Panc1 (cell line): ENCODE measurements around the gene GBA2. TPM values are rescaled to one million over a fixed set of nuclear protein-coding genes. Genes with fewer than 3 reads are reported as not detected.

Experiments used
- ATAC-seq: fragments of 200-7000 bp; cut with Tn5 transposase; 2 replicates; pipeline ENCODE4 v1.9.1; 2020; ENCODE audit warnings: mild to moderate bottlenecking, moderate library complexity
- BruUV-seq: library from RNA; stranded (reverse); fragments of 400-500 nt; replicated peaks from 2 replicates; lab custom pipeline; 2021; lab: Mats Ljungman, UMichigan
- CTCF ChIA-PET: fragments of 300-600 bp; sonication (Branson Sonifier 250); formaldehyde crosslinking; loops from one replicate; lab custom pipeline; 2022; ENCODE audit warnings: antibody characterized with exemption; lab: Charles Lee
- POLR2A ChIA-PET: fragments of 300-600 bp; sonication (Branson Sonifier 250); formaldehyde crosslinking; loops from one replicate; lab custom pipeline; 2022; ENCODE audit warnings: antibody characterized with exemption; lab: Charles Lee
- DNase-seq: peaks from one replicate; pipeline ENCODE4 v3.0.0-alpha.2; 2010; ENCODE audit warnings: low read depth, low spot score
- H3K27ac ChIP-seq: 2 replicates; pipeline ENCODE4 v1.5.1; 2011; ENCODE audit warnings: mild to moderate bottlenecking, low read length, inconsistent platforms
- H3K27me3 ChIP-seq: fragments of 200-500 bp; sonication (Bioruptor generic); 2 replicates; pipeline ENCODE4 v1.6.0; 2014; ENCODE audit warnings: low read length, inconsistent platforms; ENCODE audit not compliant: control insufficient read depth, insufficient read depth
- H3K36me3 ChIP-seq: fragments of 200-500 bp; sonication (Bioruptor generic); 2 replicates; pipeline ENCODE4 v1.5.1; 2014; ENCODE audit warnings: inconsistent platforms, mild to moderate bottlenecking, low read length, moderate library complexity; ENCODE audit not compliant: control insufficient read depth, insufficient read depth
- H3K4me1 ChIP-seq: 2 replicates; pipeline ENCODE4 v1.5.1; 2011; ENCODE audit warnings: inconsistent platforms, mild to moderate bottlenecking, low read length, moderate library complexity; ENCODE audit not compliant: control insufficient read depth, insufficient read depth
- H3K4me3 ChIP-seq, 2 experiments: 2 replicates each; pipeline ENCODE4 v1.5.1; 2011 to 2012; ENCODE audit warnings: low read depth in 2 of 2, low read length in 2 of 2, mild to moderate bottlenecking in 2 of 2, inconsistent platforms in 1 of 2, moderate library complexity in 1 of 2
- H3K9me3 ChIP-seq: fragments of 200-500 bp; sonication (Bioruptor generic); 2 replicates; pipeline ENCODE4 v1.5.1; 2014; ENCODE audit warnings: low read depth, mild to moderate bottlenecking, inconsistent platforms, low read length, moderate library complexity; ENCODE audit not compliant: control insufficient read depth, insufficient read depth
- POLR2AphosphoS5 ChIP-seq: IDR thresholded peaks from 2 replicates; pipeline ENCODE4 v1.6.1; 2012; ENCODE audit warnings: mild to moderate bottlenecking, low read depth, low read length, moderate library complexity
- SIN3A ChIP-seq: IDR thresholded peaks from 2 replicates; pipeline ENCODE4 v1.6.1; 2012; ENCODE audit warnings: low read depth, mild to moderate bottlenecking, low read length, moderate library complexity, borderline replicate concordance; ENCODE audit not compliant: insufficient read depth
- TCF7L2 ChIP-seq: IDR thresholded peaks from 2 replicates; pipeline ENCODE4 v1.6.1; 2011; ENCODE audit warnings: mild to moderate bottlenecking, low read depth, low read length, inconsistent platforms
- in situ Hi-C: cut with HindIII; loops from 2 replicates; pipeline ENCODE4 v1.10.0; 2016; ENCODE audit warnings: low sequenced_read_pairs, low pct_unique_long_range_greater_than_20kb
- intact Hi-C: fragments of 100-400 bp; cut with micrococcal nuclease; formaldehyde crosslinking; loops from one replicate; pipeline ENCODE4 v1.10.0; 2022; ENCODE audit not compliant: unreplicated experiment
- total RNA-seq: library from RNA; stranded (reverse); gene quantifications from one replicate; pipeline ENCODE4 v1.2.1, GENCODE V29; 2021; ENCODE audit not compliant: unreplicated experiment
- TF ChIP-seq, protein P1 (sequence below), 2 experiments: IDR thresholded peaks; 2 replicates each; pipeline ENCODE4 v1.6.1; 2011 to 2012; ENCODE audit warnings: low read depth in 2 of 2, control low read depth in 1 of 2, low read length in 1 of 2, mild to moderate bottlenecking in 1 of 2, moderate library complexity in 1 of 2; ENCODE audit not compliant: insufficient read depth in 1 of 2
- TF ChIP-seq, protein P2 (sequence below): fragments of 450-650 bp; IDR thresholded peaks from 2 replicates; pipeline ENCODE4 v1.5.1; 2017; ENCODE audit warnings: mild to moderate bottlenecking

GBA2 gene
- total RNA-seq, 1 experiment from 2014 or later, result 109 TPM

DNA sequence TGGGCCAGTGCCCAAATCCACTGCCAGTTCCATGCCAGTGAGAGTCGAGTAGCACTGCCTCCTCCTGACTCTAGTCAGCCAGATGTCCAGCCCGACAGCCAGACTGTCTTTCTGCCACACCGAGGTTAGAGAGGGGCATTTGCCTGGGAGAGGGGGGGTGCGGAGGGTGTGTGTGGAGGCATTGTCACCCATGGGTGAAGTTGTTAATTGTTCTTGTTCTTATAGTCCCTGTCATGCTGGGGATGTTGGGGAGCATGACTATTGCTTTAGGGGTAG lies 1.2 kb upstream of the GBA2 start:
- TF ChIP-seq, protein P1, sequence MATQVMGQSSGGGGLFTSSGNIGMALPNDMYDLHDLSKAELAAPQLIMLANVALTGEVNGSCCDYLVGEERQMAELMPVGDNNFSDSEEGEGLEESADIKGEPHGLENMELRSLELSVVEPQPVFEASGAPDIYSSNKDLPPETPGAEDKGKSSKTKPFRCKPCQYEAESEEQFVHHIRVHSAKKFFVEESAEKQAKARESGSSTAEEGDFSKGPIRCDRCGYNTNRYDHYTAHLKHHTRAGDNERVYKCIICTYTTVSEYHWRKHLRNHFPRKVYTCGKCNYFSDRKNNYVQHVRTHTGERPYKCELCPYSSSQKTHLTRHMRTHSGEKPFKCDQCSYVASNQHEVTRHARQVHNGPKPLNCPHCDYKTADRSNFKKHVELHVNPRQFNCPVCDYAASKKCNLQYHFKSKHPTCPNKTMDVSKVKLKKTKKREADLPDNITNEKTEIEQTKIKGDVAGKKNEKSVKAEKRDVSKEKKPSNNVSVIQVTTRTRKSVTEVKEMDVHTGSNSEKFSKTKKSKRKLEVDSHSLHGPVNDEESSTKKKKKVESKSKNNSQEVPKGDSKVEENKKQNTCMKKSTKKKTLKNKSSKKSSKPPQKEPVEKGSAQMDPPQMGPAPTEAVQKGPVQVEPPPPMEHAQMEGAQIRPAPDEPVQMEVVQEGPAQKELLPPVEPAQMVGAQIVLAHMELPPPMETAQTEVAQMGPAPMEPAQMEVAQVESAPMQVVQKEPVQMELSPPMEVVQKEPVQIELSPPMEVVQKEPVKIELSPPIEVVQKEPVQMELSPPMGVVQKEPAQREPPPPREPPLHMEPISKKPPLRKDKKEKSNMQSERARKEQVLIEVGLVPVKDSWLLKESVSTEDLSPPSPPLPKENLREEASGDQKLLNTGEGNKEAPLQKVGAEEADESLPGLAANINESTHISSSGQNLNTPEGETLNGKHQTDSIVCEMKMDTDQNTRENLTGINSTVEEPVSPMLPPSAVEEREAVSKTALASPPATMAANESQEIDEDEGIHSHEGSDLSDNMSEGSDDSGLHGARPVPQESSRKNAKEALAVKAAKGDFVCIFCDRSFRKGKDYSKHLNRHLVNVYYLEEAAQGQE (IDR thresholded peaks at IDR 0.05; ENCODE audit: insufficient read depth in 1 of 2, low read depth in 2 of 2, low read length in 1 of 2), result no peak
- TF ChIP-seq, protein P2, sequence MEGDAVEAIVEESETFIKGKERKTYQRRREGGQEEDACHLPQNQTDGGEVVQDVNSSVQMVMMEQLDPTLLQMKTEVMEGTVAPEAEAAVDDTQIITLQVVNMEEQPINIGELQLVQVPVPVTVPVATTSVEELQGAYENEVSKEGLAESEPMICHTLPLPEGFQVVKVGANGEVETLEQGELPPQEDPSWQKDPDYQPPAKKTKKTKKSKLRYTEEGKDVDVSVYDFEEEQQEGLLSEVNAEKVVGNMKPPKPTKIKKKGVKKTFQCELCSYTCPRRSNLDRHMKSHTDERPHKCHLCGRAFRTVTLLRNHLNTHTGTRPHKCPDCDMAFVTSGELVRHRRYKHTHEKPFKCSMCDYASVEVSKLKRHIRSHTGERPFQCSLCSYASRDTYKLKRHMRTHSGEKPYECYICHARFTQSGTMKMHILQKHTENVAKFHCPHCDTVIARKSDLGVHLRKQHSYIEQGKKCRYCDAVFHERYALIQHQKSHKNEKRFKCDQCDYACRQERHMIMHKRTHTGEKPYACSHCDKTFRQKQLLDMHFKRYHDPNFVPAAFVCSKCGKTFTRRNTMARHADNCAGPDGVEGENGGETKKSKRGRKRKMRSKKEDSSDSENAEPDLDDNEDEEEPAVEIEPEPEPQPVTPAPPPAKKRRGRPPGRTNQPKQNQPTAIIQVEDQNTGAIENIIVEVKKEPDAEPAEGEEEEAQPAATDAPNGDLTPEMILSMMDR, result no peak
- TF ChIP-seq TCF7L2, result no peak
- no peak for TF ChIP-seq POLR2AphosphoS5
- no peak for TF ChIP-seq SIN3A
- no peak for DNase-seq
- H3K27ac ChIP-seq, result peak overlapping the region; percentile 88
- no peak for ATAC-seq
- ChIA-PET POLR2A (no interaction called here), CTCF (interaction anchor here (1.7 kb wide), 1 partner anchor 14 kb away, joined by 5 read pairs; no protein-coding TSS in a partner anchor)
- in situ Hi-C loops, result no loop called here
- no peaks in the 10 kb centered on the region for H3K9me3 ChIP-seq
- H3K27me3 ChIP-seq, result no peaks in the 10 kb centered on the region
- intact Hi-C loops, result no loop called here
- H3K4me1 ChIP-seq, result peaks cover 22% of the 10 kb centered on the region; the same call in 1 of the 2 replicates
- no peaks in the 10 kb centered on the region; the same call in 1 of the 2 replicates for H3K36me3 ChIP-seq
- no TSS peak for BruUV-seq
- peak overlapping the region; percentile 95 to 96 for H3K4me3 ChIP-seq

DNA sequence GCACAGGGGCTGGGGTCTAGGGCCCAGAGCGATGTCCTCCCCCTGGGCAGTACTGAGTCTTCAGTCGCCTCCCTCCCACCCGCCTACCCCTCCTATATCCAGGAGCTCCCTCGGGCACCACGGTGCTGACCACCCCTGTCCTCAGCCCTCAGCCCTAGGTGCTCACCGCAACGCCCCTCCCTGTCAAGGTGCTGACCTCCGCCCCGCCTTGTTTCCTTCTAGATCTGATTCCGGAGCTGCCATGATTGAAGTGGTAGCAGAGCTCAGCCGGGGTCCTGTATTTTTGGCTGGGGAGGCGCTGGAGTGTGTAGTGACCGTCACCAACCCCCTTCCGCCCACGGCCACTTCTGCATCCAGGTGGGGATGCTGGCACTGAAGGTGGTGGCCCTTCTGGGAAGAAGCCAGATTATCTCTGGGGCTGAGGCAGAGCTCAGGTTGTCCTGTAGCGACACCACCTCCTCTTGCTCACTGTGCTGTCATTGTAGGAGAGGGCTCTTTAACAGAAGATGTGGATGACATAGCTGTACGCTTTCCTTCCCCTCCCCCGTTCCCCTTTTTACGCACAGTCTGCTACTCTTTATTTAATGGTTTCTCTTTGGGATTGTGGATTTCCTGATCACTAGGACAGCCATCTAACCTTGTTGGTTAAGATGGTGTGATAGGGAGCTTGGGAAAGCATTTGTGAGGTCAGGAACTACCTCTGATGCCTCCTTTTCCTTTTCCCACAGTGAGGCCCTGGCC lies 657 bp upstream of the GBA2 start:
- in situ Hi-C loops (no loop called here), intact Hi-C loops (no loop called here)
- DNase-seq, result no peak
- TF ChIP-seq, protein P2, result no peak
- TF ChIP-seq, protein P1 (IDR thresholded peaks at IDR 0.05; ENCODE audit: insufficient read depth in 1 of 2, low read depth in 2 of 2, low read length in 1 of 2), result no peak
- TF ChIP-seq SIN3A, result no peak
- no peak for TF ChIP-seq POLR2AphosphoS5
- no peak for TF ChIP-seq TCF7L2
- POLR2A ChIA-PET, result interaction anchor here (0.6 kb wide), 1 partner anchor 12 kb away, joined by 5 read pairs; no protein-coding TSS in a partner anchor
- peak; percentile 60 for ATAC-seq
- CTCF ChIA-PET, result interaction anchor here (1.7 kb wide), 1 partner anchor 14 kb away, joined by 5 read pairs; no protein-coding TSS in a partner anchor
- no TSS peak for BruUV-seq
- Histone ChIP-seq H3K9me3 (no peaks in the 10 kb centered on the region), H3K4me1 (peaks cover 22% of the 10 kb centered on the region; the same call in 1 of the 2 replicates), H3K36me3 (no peaks in the 10 kb centered on the region; the same call in 1 of the 2 replicates), H3K27ac (peak overlapping the region; percentile 88), H3K4me3 (peak overlapping the region; percentile 95 to 96), H3K27me3 (no peaks in the 10 kb centered on the region)
